Liver (tissue), 9 donors: ENCODE measurements around the gene ZNF594. TPM values are rescaled to one million over a fixed set of nuclear protein-coding genes. Genes with fewer than 3 reads are reported as not detected.

Source experiments
- DNase-seq: peaks from one replicate; pipeline ENCODE4 v3.0.0-alpha.2; 2017; ENCODE audit warnings: low spot score
- H3K27ac ChIP-seq, 2 donors: one replicate each; pipeline ENCODE4 v1.7.0; 2013; ENCODE audit warnings: inconsistent platforms in 2 of 2, low read length in 2 of 2, control low read depth in 1 of 2, low read depth in 1 of 2, mild to moderate bottlenecking in 1 of 2
- H3K27me3 ChIP-seq, 4 donors: one replicate each; pipeline versions ENCODE4 v1.6.1 to v1.7.0; 2013; ENCODE audit warnings: low read length in 3 of 4, inconsistent platforms in 1 of 4, mild to moderate bottlenecking in 1 of 4, moderate library complexity in 1 of 4; ENCODE audit not compliant: control insufficient read depth in 4 of 4, insufficient read depth in 4 of 4
- H3K36me3 ChIP-seq, 4 donors: one replicate each; pipeline versions ENCODE4 v1.6.1 to v1.7.0; 2013; ENCODE audit warnings: low read length in 3 of 4, mild to moderate bottlenecking in 3 of 4, low read depth in 1 of 4, moderate library complexity in 1 of 4; ENCODE audit not compliant: control insufficient read depth in 4 of 4, insufficient read depth in 3 of 4
- H3K4me1 ChIP-seq, 4 donors: one replicate each; pipeline versions ENCODE4 v1.6.1 to v1.7.0; 2013; ENCODE audit warnings: low read length in 3 of 4, mild to moderate bottlenecking in 3 of 4, moderate library complexity in 1 of 4; ENCODE audit not compliant: control insufficient read depth in 4 of 4, insufficient read depth in 4 of 4
- H3K4me3 ChIP-seq, 3 donors: one replicate each; pipeline versions ENCODE4 v1.6.1 to v1.7.0; 2013; ENCODE audit warnings: low read length in 3 of 3, control low read depth in 1 of 3, low read depth in 1 of 3, mild to moderate bottlenecking in 1 of 3
- H3K9ac ChIP-seq, 2 donors: one replicate each; pipeline ENCODE4 v1.7.0; 2013; ENCODE audit warnings: low read length in 2 of 2, mild to moderate bottlenecking in 2 of 2, moderate library complexity in 2 of 2, control low read depth in 1 of 2, low read depth in 1 of 2
- H3K9me3 ChIP-seq, 4 donors: one replicate each; pipeline versions ENCODE4 v1.6.1 to v1.7.0; 2013; ENCODE audit warnings: low read length in 3 of 4; ENCODE audit not compliant: control insufficient read depth in 4 of 4
- CTCF ChIP-seq: fragments of 150-350 bp; IDR thresholded peaks from 2 replicates; pipeline ENCODE4 v1.5.1; 2017; ENCODE audit warnings: improper control_type of control experiment, low read depth, low read length; ENCODE audit not compliant: missing input control
- EGR1 ChIP-seq, 2 donors: IDR thresholded peaks; 2 replicates each; pipeline ENCODE4 v1.6.1; 2016 to 2018; ENCODE audit warnings: antibody characterized with exemption in 2 of 2, low read depth in 2 of 2
- FOXA1 ChIP-seq: IDR thresholded peaks from 2 replicates; pipeline ENCODE4 v1.6.1; 2016; ENCODE audit warnings: antibody characterized with exemption
- FOXA2 ChIP-seq: IDR thresholded peaks from 2 replicates; pipeline ENCODE4 v1.6.1; 2016; ENCODE audit warnings: antibody characterized with exemption
- GABPA ChIP-seq, 2 donors: IDR thresholded peaks in 1 of 2; conservative IDR thresholded peaks in 1 of 2; 2 replicates each; pipeline ENCODE4 v1.6.1; 2016; ENCODE audit warnings: antibody characterized with exemption in 2 of 2, mild to moderate bottlenecking in 1 of 2, moderate library complexity in 1 of 2
- HNF4A ChIP-seq, 2 donors: conservative IDR thresholded peaks; 2 replicates each; pipeline ENCODE4 v1.6.1; 2016; ENCODE audit warnings: antibody characterized with exemption in 2 of 2, mild to moderate bottlenecking in 2 of 2
- HNF4G ChIP-seq: IDR thresholded peaks from 2 replicates; pipeline ENCODE4 v1.6.1; 2016; ENCODE audit warnings: antibody characterized with exemption
- JUND ChIP-seq, 2 donors: IDR thresholded peaks; 2 replicates each; pipeline ENCODE4 v1.6.1; 2016; ENCODE audit warnings: antibody characterized with exemption in 2 of 2
- MAX ChIP-seq: IDR thresholded peaks from 2 replicates; pipeline ENCODE4 v1.6.1; 2016; ENCODE audit warnings: antibody characterized with exemption
- NR2F2 ChIP-seq: IDR thresholded peaks from 2 replicates; pipeline ENCODE4 v1.6.1; 2016; ENCODE audit warnings: antibody characterized with exemption
- RAD21 ChIP-seq, 2 donors: IDR thresholded peaks; 2 replicates each; pipeline ENCODE4 v1.6.1; 2016; ENCODE audit warnings: antibody characterized with exemption in 2 of 2, mild to moderate bottlenecking in 2 of 2
- RXRA ChIP-seq, 2 donors: IDR thresholded peaks; 2 replicates each; pipeline ENCODE4 v1.6.1; 2017 to 2018; ENCODE audit warnings: antibody characterized with exemption in 2 of 2, mild to moderate bottlenecking in 1 of 2
- SP1 ChIP-seq: IDR thresholded peaks from 2 replicates; pipeline ENCODE4 v1.6.1; 2018; ENCODE audit warnings: antibody characterized with exemption, mild to moderate bottlenecking
- TAF1 ChIP-seq: conservative IDR thresholded peaks from 2 replicates; pipeline ENCODE4 v1.6.1; 2016; ENCODE audit warnings: antibody characterized with exemption, mild to moderate bottlenecking
- YY1 ChIP-seq: IDR thresholded peaks from 2 replicates; pipeline ENCODE4 v1.6.1; 2016; ENCODE audit warnings: antibody characterized with exemption, mild to moderate bottlenecking
- ZBTB33 ChIP-seq: IDR thresholded peaks from 2 replicates; pipeline ENCODE4 v1.6.1; 2016; ENCODE audit warnings: antibody characterized with exemption
- WGBS: extraction: QIAGEN DNeasy Blood & Tissue Kit; methylation state at CpG from one replicate; pipeline ENCODE4 v1.1.7; 2013; 5-methylcytosine and 5-hydroxymethylcytosine counted together
- polyA plus RNA-seq, 2 donors: library from polyadenylated mRNA; stranded (reverse) in 1 of 2; unstranded in 1 of 2; fragments of 200-250 nt in 1 of 2; fragments of >200 nt in 1 of 2; fragmentation: Nextera tagmentation in 1 of 2; extraction: Ambion mirVana in 1 of 2; gene quantifications; one replicate each; pipeline versions ENCODE4 v1.2.1 to v1.2.3, GENCODE V29; 2013 to 2015
- total RNA-seq, 2 donors: library from RNA; depleted of rRNA; stranded (reverse); fragments of >200 nt; gene quantifications; one replicate each; pipeline ENCODE4 v1.2.3, GENCODE V29; 2014
- TF ChIP-seq, protein P1 (sequence below): IDR thresholded peaks from 2 replicates; pipeline ENCODE4 v1.6.1; 2016; ENCODE audit warnings: antibody characterized with exemption, mild to moderate bottlenecking
- TF ChIP-seq, protein P2 (sequence below): IDR thresholded peaks from 2 replicates; pipeline ENCODE4 v1.6.1; 2016; ENCODE audit warnings: antibody characterized with exemption
- donor health status: healthy.
- donor health status: healthy.
- donor health status: healthy.
- donor health status: healthy.
- donor health status: healthy.

Gene ZNF594
- total and polyA plus RNA-seq, 4 donors: 0.76 to 7.4 (median 4.1) TPM

DNA sequence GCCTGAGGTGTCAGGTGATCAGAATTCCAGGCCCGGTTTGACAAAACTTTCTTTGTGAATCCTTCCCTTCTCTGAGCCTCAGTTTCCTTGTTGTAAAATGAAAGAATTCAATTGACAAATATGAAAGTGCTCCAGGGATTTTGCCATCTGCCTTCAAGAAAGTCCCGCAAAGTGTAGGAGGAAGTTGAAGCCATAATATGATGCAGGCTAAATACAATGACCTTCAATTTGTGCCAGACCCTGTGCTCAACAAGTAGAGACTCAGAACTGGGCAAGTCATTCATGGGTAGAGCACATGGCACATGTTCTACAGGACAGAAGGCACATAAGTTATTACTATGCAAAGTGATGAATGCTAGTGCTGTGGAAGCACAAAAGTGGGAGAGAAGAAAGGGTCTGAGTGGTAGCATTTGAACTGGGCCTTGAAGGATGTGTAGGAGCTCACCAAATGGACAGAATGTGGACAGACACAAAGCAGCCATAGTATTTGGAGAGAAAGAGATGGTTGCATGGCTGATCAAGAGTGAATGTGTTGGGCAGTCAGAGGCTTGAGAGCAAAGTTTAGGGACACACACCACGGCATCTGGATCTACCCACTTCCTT, 45.4 kb upstream of the ZNF594 start:
- TF ChIP-seq RXRA (IDR thresholded peaks at IDR 0.05): no peak
- no peak for TF ChIP-seq HNF4A (conservative IDR thresholded peaks at IDR 0.05)
- no peak for TF ChIP-seq MAX
- TF ChIP-seq JUND (IDR thresholded peaks at IDR 0.05): no peak
- TF ChIP-seq FOXA1: no peak
- TF ChIP-seq NR2F2: no peak
- no peak for TF ChIP-seq FOXA2
- no peak for TF ChIP-seq HNF4G
- no peak for TF ChIP-seq YY1
- TF ChIP-seq EGR1 (IDR thresholded peaks at IDR 0.05; ENCODE audit: low read depth in 2 of 2): no peak
- TF ChIP-seq TAF1: no peak
- TF ChIP-seq GABPA (IDR thresholded peaks at IDR 0.05 in 1 of 2, conservative IDR thresholded peaks at IDR 0.05 in 1 of 2): no peak
- no peak for TF ChIP-seq ZBTB33
- no peak for TF ChIP-seq RAD21 (IDR thresholded peaks at IDR 0.05)
- TF ChIP-seq, protein P1, sequence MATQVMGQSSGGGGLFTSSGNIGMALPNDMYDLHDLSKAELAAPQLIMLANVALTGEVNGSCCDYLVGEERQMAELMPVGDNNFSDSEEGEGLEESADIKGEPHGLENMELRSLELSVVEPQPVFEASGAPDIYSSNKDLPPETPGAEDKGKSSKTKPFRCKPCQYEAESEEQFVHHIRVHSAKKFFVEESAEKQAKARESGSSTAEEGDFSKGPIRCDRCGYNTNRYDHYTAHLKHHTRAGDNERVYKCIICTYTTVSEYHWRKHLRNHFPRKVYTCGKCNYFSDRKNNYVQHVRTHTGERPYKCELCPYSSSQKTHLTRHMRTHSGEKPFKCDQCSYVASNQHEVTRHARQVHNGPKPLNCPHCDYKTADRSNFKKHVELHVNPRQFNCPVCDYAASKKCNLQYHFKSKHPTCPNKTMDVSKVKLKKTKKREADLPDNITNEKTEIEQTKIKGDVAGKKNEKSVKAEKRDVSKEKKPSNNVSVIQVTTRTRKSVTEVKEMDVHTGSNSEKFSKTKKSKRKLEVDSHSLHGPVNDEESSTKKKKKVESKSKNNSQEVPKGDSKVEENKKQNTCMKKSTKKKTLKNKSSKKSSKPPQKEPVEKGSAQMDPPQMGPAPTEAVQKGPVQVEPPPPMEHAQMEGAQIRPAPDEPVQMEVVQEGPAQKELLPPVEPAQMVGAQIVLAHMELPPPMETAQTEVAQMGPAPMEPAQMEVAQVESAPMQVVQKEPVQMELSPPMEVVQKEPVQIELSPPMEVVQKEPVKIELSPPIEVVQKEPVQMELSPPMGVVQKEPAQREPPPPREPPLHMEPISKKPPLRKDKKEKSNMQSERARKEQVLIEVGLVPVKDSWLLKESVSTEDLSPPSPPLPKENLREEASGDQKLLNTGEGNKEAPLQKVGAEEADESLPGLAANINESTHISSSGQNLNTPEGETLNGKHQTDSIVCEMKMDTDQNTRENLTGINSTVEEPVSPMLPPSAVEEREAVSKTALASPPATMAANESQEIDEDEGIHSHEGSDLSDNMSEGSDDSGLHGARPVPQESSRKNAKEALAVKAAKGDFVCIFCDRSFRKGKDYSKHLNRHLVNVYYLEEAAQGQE: no peak
- TF ChIP-seq CTCF: no peak
- no peak for TF ChIP-seq SP1
- TF ChIP-seq, protein P2, sequence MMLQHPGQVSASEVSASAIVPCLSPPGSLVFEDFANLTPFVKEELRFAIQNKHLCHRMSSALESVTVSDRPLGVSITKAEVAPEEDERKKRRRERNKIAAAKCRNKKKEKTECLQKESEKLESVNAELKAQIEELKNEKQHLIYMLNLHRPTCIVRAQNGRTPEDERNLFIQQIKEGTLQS: no peak
- no peak overlapping the region for H3K4me3 ChIP-seq
- 81% methylated on average over 3 of the region's 3 CpGs for WGBS
- H3K9ac ChIP-seq: no peak overlapping the region
- peaks cover 0 to 2% (median 0%) of the 10 kb centered on the region in 4 donors for H3K9me3 ChIP-seq
- H3K27ac ChIP-seq: no peak overlapping the region
- H3K4me1 ChIP-seq: peaks cover 0 to 3% (median 1%) of the 10 kb centered on the region in 4 donors
- no peaks in the 10 kb centered on the region for H3K27me3 ChIP-seq
- no peaks in the 10 kb centered on the region for H3K36me3 ChIP-seq
- DNase-seq: no peak
